OCI-LY7 (cell line): Measurements from ENCODE around the gene CABP2. TPM values are rescaled to one million over a fixed set of nuclear protein-coding genes. Genes with fewer than 3 reads are reported as not detected.
"Not testable (repeated sequence)": the region's sequence is repeated elsewhere in the genome, so short reads cannot be mapped to it uniquely, and the experiment has no call there.

Source experiments
- BruUV-seq: library from RNA; stranded (reverse); fragments of 400-500 nt; replicated peaks from 2 replicates; lab custom pipeline; 2021; lab: Mats Ljungman, UMichigan
- CTCF ChIA-PET: fragments of 300-600 bp; sonication (Branson Sonifier 250); formaldehyde crosslinking; loops from one replicate; lab custom pipeline; 2022; ENCODE audit warnings: antibody characterized with exemption; ENCODE audit not compliant: unreplicated experiment; lab: Charles Lee
- POLR2A ChIA-PET: fragments of 300-600 bp; sonication (Branson Sonifier 250); formaldehyde crosslinking; loops from one replicate; lab custom pipeline; 2022; ENCODE audit warnings: antibody characterized with exemption; lab: Charles Lee
- DNase-seq: peaks from one replicate; pipeline ENCODE4 v3.0.0-alpha.2; 2015; ENCODE audit warnings: low spot score
- H2AFZ ChIP-seq: fragments of 200-600 bp; sonication (generic), shearing (Covaris generic); 2 replicates; pipeline ENCODE4 v1.6.1; 2014; ENCODE audit warnings: mild to moderate bottlenecking, antibody characterized with exemption, low read length, moderate library complexity
- H3K27ac ChIP-seq: fragments of 200-600 bp; sonication (generic); 2 replicates; pipeline ENCODE4 v1.5.1; 2014; ENCODE audit warnings: mixed run types, low read depth, mild to moderate bottlenecking, moderate library complexity, low read length, inconsistent platforms; ENCODE audit not compliant: poor library complexity, severe bottlenecking
- H3K36me3 ChIP-seq: fragments of 200-600 bp; sonication (generic); 2 replicates; pipeline ENCODE4 v1.6.1; 2014; ENCODE audit warnings: mild to moderate bottlenecking, antibody characterized with exemption, low read length, moderate library complexity, mixed read lengths; ENCODE audit not compliant: insufficient read depth
- H3K4me1 ChIP-seq: fragments of 200-600 bp; sonication (generic); 2 replicates; pipeline ENCODE4 v1.5.1; 2014; ENCODE audit warnings: mild to moderate bottlenecking, low read length; ENCODE audit not compliant: insufficient read depth, poor library complexity, severe bottlenecking
- H3K4me2 ChIP-seq: fragments of 200-600 bp; sonication (generic); 2 replicates; pipeline ENCODE4 v1.6.1; 2014; ENCODE audit warnings: mild to moderate bottlenecking, low read length
- H3K4me3 ChIP-seq: fragments of 200-600 bp; sonication (generic); 2 replicates; pipeline ENCODE4 v1.5.1; 2014; ENCODE audit warnings: mild to moderate bottlenecking, low read depth, low read length; ENCODE audit not compliant: poor library complexity, severe bottlenecking
- H3K79me2 ChIP-seq: fragments of 200-600 bp; sonication (generic); 2 replicates; pipeline ENCODE4 v1.6.1; 2016; ENCODE audit warnings: low read depth, mild to moderate bottlenecking, low read length, moderate library complexity, mixed read lengths; ENCODE audit not compliant: insufficient read depth
- H3K9me2 ChIP-seq: fragments of 200-600 bp; sonication (generic); 2 replicates; pipeline ENCODE4 v1.6.1; 2016; ENCODE audit warnings: mild to moderate bottlenecking, low read length, mixed read lengths; ENCODE audit not compliant: insufficient read depth
- H3K9me3 ChIP-seq: fragments of 200-600 bp; sonication (generic); 2 replicates; pipeline ENCODE4 v1.6.1; 2014; ENCODE audit warnings: mild to moderate bottlenecking, mixed run types, low read length, mixed read lengths
- H4K20me1 ChIP-seq: fragments of 200-600 bp; sonication (generic); 2 replicates; pipeline ENCODE4 v1.6.1; 2014; ENCODE audit warnings: mild to moderate bottlenecking, antibody characterized with exemption, low read length, moderate library complexity, mixed read lengths; ENCODE audit not compliant: insufficient read depth
- CTCF ChIP-seq: fragments of 200-600 bp; sonication (generic); conservative IDR thresholded peaks from 2 replicates; pipeline ENCODE4 v1.5.1; 2014; ENCODE audit warnings: mild to moderate bottlenecking, antibody characterized with exemption, low read length, moderate library complexity, mixed read lengths
- EZH2phosphoT487 ChIP-seq: fragments of 200-600 bp; sonication (generic); IDR thresholded peaks from 2 replicates; pipeline ENCODE4 v1.6.1; 2018; ENCODE audit warnings: low read depth, borderline replicate concordance, mild to moderate bottlenecking, mixed run types, antibody characterized with exemption, low read length, moderate library complexity, mixed read lengths
- intact Hi-C: fragments of 100-400 bp; cut with micrococcal nuclease; formaldehyde crosslinking; loops from one replicate; pipeline ENCODE4 v1.10.0; 2022; ENCODE audit not compliant: unreplicated experiment
- total RNA-seq, 2 experiments: library from RNA; depleted of rRNA in 1 of 2; stranded (reverse); fragments of >200 nt in 1 of 2; shearing (Covaris generic) in 1 of 2; gene quantifications; 2 replicates each; pipeline ENCODE4 v1.2.3, GENCODE V29; 2014 to 2022

The CABP2 gene
- total RNA-seq, 2 experiments from 2014 or later = not detected

- POLR2A ChIA-PET = no interaction called here
- Histone ChIP-seq H3K79me2 (no peaks in the 10 kb centered on the region), H3K9me3 (no peaks in the 10 kb centered on the region), H3K4me3 (no peak overlapping the region), H3K27ac (no peak overlapping the region), H4K20me1 (no peaks in the 10 kb centered on the region), H2AFZ (no peak overlapping the region), H3K36me3 (no peaks in the 10 kb centered on the region), H3K4me2 (no peak overlapping the region), H3K4me1 (no peaks in the 10 kb centered on the region), H3K9me2 (no peaks in the 10 kb centered on the region)
- no TSS peak for BruUV-seq
- CTCF ChIA-PET = no interaction called here
- intact Hi-C loops = no loop called here
- no peak for DNase-seq
- TF ChIP-seq CTCF (no peak), EZH2phosphoT487 (no peak)
These were observed 5.3 kb downstream of the CABP2 start for GRCh38 chr11:67517784-67518552.

- no peak overlapping the region for H3K4me2 ChIP-seq
- H3K36me3 ChIP-seq = no peaks in the 10 kb centered on the region
- no peaks in the 10 kb centered on the region for H3K9me3 ChIP-seq
- CTCF ChIA-PET = no interaction called here
- TF ChIP-seq EZH2phosphoT487 (no peak), CTCF (no peak)
- no peak overlapping the region for H3K4me3 ChIP-seq
- H3K27ac ChIP-seq = no peak overlapping the region
- BruUV-seq = no TSS peak
- H3K9me2 ChIP-seq = no peaks in the 10 kb centered on the region
- intact Hi-C loops = no loop called here
- no peaks in the 10 kb centered on the region for H3K4me1 ChIP-seq
- POLR2A ChIA-PET = no interaction called here
- no peaks in the 10 kb centered on the region for H4K20me1 ChIP-seq
- no peak overlapping the region for H2AFZ ChIP-seq
- DNase-seq = no peak
- no peaks in the 10 kb centered on the region for H3K79me2 ChIP-seq
These were observed 6.4 kb downstream of the CABP2 start for GRCh38 chr11:67516806-67517205.

GRCh38 chr11:67514116-67514515 is 9.1 kb downstream of the CABP2 start:
- intact Hi-C loops = no loop called here
- CTCF ChIA-PET = no interaction called here

GRCh38 chr11:67511558-67511957 is 11.7 kb downstream of the CABP2 start:
- POLR2A ChIA-PET, intact Hi-C loops, H3K36me3 ChIP-seq, H3K4me2 ChIP-seq, H3K9me2 ChIP-seq, BruUV-seq, H2AFZ ChIP-seq, H3K4me3 ChIP-seq, H4K20me1 ChIP-seq, CTCF ChIA-PET, H3K9me3 ChIP-seq, H3K27ac ChIP-seq, DNase-seq: not testable (repeated sequence)
- H3K79me2 ChIP-seq = peaks cover 11% of the 10 kb centered on the region
- peaks cover 16% of the 10 kb centered on the region for H3K4me1 ChIP-seq

More at GRCh38 chr11:67514116-67514515, 9.1 kb downstream of the CABP2 start:
- POLR2A ChIA-PET = interaction anchor here (0.7 kb wide), 1 partner anchor 23 kb away, joined by 3 read pairs; no protein-coding TSS in a partner anchor
- H3K9me3 ChIP-seq = no peaks in the 10 kb centered on the region
- H3K4me2 ChIP-seq = no peak overlapping the region
- TF ChIP-seq CTCF = no peak
- no peak for TF ChIP-seq EZH2phosphoT487
- H3K27ac ChIP-seq = no peak overlapping the region
- H3K79me2 ChIP-seq = no peaks in the 10 kb centered on the region
- H3K9me2 ChIP-seq = no peaks in the 10 kb centered on the region
- H3K36me3 ChIP-seq = no peaks in the 10 kb centered on the region
- no peak overlapping the region for H3K4me3 ChIP-seq
- H3K4me1 ChIP-seq = peaks cover 1% of the 10 kb centered on the region
- no TSS peak for BruUV-seq
- H2AFZ ChIP-seq = no peak overlapping the region
- DNase-seq = no peak
- no peaks in the 10 kb centered on the region for H4K20me1 ChIP-seq
